Muscle layer of colon (tissue), 2 donors: ENCODE measurements around the gene SLC39A8.

Experiments used
- H3K27ac ChIP-seq: one replicate; pipeline ENCODE4 v1.7.0; 2013; ENCODE audit warnings: low read depth, mild to moderate bottlenecking, low read length, moderate library complexity
- H3K27me3 ChIP-seq, 2 donors: one replicate each; pipeline ENCODE4 v1.7.0; 2013; ENCODE audit warnings: low read length in 2 of 2, mild to moderate bottlenecking in 2 of 2; ENCODE audit not compliant: insufficient read depth in 2 of 2, control insufficient read depth in 1 of 2
- H3K36me3 ChIP-seq: one replicate; pipeline ENCODE4 v1.7.0; 2013; ENCODE audit warnings: mild to moderate bottlenecking, low read length; ENCODE audit not compliant: insufficient read depth
- H3K4me1 ChIP-seq: one replicate; pipeline ENCODE4 v1.7.0; 2013; ENCODE audit warnings: mild to moderate bottlenecking, low read length; ENCODE audit not compliant: insufficient read depth
- H3K4me3 ChIP-seq, 2 donors: one replicate each; pipeline ENCODE4 v1.7.0; 2013; ENCODE audit warnings: low read length in 2 of 2, low read depth in 1 of 2, mild to moderate bottlenecking in 1 of 2, moderate library complexity in 1 of 2
- H3K9ac ChIP-seq: one replicate; pipeline ENCODE4 v1.7.0; 2013; ENCODE audit warnings: low read length
- H3K9me3 ChIP-seq: one replicate; pipeline ENCODE4 v1.7.0; 2013; ENCODE audit warnings: mild to moderate bottlenecking, low read length
- donor health status: abdominal sarcoma.
- donor health status: Adenocarcinoma of cecum.

Gene SLC39A8

DNA sequence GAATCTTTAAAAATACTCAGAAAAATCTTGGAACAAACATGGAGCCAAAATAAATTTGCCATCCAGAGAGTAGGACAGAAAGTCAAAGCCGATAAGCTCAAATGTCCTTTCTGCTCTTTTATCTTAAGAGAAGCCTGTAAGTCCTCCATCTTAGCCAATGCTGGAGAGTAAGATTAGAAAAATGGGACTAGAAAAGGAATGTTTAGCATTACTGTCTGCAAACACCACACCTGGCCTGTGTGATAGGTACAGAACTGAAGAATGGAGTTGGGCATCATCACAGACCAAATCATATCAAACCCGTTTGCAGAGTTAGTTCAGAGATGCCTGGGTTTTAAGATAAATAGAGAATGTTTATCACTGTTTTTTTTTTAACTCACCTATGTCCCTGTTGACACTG is 10.5 kb upstream of the SLC39A8 start:
- Histone ChIP-seq H3K36me3 (no peaks in the 10 kb centered on the region), H3K27ac (no peak overlapping the region), H3K4me1 (no peaks in the 10 kb centered on the region), H3K9ac (no peak overlapping the region), H3K27me3 (no peaks in the 10 kb centered on the region), H3K9me3 (no peaks in the 10 kb centered on the region), H3K4me3 (no peak overlapping the region)

DNA sequence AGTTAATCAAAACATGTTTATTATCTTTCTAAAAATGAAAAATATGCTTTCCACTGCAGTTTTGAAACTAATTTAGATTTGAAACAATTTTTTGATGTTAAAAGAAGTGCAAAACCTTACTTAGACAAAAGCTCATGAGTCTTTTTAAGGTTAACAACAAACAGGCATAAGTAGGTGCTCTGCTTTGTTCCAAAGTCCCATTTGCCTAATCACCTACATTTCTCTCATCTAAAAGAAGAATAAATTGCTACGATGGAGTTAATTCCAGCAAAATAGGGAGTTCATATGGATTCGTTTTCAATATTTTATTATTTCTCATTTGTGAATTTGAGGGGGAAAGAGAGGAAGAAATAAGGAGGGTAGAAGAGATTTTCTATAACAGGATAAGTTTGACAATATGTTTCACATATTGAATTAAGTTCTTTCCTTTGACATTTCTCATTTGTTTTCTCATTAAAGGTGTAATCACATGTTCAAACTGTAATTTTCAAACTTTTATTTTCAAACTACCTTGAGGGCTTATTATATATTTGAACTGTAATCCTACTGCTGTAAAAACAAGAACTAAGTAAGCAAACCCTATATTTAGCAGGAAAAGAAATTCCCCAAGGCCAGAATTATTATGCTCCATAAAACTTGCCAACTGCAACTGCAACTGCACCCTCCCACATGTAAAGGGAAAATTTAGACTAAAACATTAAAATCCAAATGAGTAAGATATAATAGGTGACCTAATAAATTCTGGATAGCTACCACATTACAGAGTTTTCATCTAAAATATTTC is 9.6 kb upstream of the SLC39A8 start:
- Histone ChIP-seq H3K27me3 (no peaks in the 10 kb centered on the region), H3K27ac (no peak overlapping the region), H3K9ac (no peak overlapping the region), H3K36me3 (no peaks in the 10 kb centered on the region), H3K9me3 (no peaks in the 10 kb centered on the region), H3K4me3 (no peak overlapping the region), H3K4me1 (no peaks in the 10 kb centered on the region)

DNA sequence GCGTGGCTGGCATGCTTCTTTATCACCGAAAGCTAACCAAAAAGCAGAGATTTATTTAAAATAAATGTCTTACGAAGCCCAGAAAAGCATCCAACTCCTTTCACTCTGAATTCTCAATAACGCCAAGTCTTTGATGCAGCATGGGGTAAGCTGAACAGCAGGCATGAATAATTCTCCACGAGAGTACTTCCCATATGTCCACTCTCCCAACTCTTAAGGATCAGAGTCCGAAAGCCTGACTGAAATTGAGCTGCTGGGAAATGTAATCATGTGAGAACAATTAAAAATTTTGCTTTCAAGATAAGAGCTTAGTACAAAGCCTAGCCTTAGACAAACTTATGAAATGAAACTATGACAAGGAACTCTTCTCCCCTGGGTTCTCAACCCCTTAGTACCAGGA is 7.5 kb upstream of the SLC39A8 start:
- Histone ChIP-seq H3K36me3 (no peaks in the 10 kb centered on the region), H3K4me1 (no peaks in the 10 kb centered on the region), H3K9me3 (no peaks in the 10 kb centered on the region), H3K4me3 (no peak overlapping the region), H3K27me3 (no peaks in the 10 kb centered on the region), H3K9ac (no peak overlapping the region), H3K27ac (no peak overlapping the region)

DNA sequence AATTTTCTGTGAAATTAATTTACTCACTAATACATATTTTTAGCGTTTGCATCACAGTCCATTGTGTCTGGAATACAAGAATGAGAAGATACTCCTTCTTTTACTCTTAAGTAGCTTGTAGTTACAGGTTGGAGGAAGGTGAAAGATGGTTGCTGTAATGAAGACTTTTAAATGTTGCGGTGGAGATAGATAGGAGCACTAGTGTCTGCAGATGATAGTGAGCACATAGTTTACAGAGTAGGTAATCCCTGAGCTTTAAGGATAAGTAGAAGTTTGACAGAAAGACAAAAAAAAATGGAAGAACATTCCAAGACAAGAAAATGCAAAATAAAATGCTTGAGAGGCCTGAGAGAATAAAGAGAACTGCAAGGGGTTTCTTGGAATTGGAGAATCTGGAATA is 5.4 kb upstream of the SLC39A8 start:
- Histone ChIP-seq H3K9ac (no peak overlapping the region), H3K4me3 (no peak overlapping the region), H3K27me3 (no peaks in the 10 kb centered on the region), H3K9me3 (no peaks in the 10 kb centered on the region), H3K27ac (no peak overlapping the region), H3K36me3 (no peaks in the 10 kb centered on the region), H3K4me1 (no peaks in the 10 kb centered on the region)

DNA sequence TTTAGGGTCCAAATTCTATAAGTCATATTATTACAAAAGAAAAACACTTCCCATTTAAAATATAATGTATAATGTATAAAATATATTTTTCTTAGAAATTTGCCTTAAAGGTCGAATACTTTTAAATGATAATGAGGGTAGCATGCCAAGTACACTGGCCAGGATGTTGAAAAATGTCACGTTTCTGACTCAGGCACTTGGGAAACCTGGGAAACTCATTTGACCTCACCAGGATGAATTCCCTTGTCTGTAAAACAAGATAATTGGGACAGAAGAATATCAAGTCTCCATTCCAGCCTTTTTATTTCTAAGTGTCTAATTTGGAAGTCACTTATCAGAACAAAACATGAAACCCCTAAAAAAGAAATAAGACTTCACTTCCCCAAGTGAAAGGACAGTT is 3.4 kb upstream of the SLC39A8 start:
- H3K27ac ChIP-seq = no peak overlapping the region
- H3K4me3 ChIP-seq = no peak overlapping the region
- H3K4me1 ChIP-seq = peaks cover 6% of the 10 kb centered on the region
- H3K9ac ChIP-seq = no peak overlapping the region
- no peaks in the 10 kb centered on the region for H3K27me3 ChIP-seq
- H3K36me3 ChIP-seq = no peaks in the 10 kb centered on the region
- no peaks in the 10 kb centered on the region for H3K9me3 ChIP-seq

DNA sequence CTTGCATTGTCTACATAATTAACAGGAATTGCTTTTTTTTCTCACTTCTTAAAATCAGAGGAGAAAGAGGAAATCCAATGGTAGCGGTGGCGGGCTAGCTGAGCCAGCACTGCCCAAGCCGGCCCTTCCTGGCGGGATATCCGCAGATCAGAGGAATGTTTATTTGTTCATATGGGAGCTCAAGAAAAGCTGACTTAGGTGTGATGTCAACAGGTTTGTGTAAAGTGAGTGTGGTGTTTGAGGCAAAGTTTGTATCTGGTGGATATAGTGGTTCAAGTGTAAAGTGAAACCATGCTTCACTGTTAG is 466 bp upstream of the SLC39A8 start:
- Histone ChIP-seq H3K9ac (no peak overlapping the region), H3K27me3 (no peaks in the 10 kb centered on the region), H3K36me3 (no peaks in the 10 kb centered on the region), H3K27ac (no peak overlapping the region), H3K9me3 (no peaks in the 10 kb centered on the region), H3K4me3 (peak overlapping the region; percentile 70 to 76), H3K4me1 (peaks cover 7% of the 10 kb centered on the region)

DNA sequence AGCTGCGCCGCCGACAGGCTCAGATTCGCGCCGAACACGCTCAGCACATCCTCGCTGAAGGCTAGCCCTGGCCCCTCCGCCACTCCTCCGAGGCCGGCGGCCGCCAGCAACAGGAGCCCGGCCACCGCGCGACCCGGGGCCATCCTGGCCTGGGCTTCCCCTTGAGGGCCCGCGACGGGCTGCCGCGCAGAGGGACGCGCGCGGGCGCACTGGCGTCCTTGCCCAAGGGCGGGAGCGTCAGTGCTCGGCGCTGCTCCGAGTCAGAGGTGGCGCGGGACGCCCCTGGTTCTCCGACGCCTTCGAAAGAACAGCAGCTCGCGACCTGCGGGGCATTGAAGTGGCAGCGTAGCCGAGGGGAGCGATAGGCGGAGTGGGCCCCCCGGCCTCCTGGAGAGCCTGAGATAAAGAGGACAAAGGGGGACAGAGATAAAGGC is 745 bp downstream of the SLC39A8 start:
- no peaks in the 10 kb centered on the region for H3K27me3 ChIP-seq
- H3K4me3 ChIP-seq = peak overlapping the region; percentile 70 to 76
- H3K4me1 ChIP-seq = peaks cover 7% of the 10 kb centered on the region
- H3K9me3 ChIP-seq = no peaks in the 10 kb centered on the region
- H3K36me3 ChIP-seq = no peaks in the 10 kb centered on the region
- peak overlapping the region; percentile 54 for H3K9ac ChIP-seq
- H3K27ac ChIP-seq = peak overlapping the region; percentile 65

DNA sequence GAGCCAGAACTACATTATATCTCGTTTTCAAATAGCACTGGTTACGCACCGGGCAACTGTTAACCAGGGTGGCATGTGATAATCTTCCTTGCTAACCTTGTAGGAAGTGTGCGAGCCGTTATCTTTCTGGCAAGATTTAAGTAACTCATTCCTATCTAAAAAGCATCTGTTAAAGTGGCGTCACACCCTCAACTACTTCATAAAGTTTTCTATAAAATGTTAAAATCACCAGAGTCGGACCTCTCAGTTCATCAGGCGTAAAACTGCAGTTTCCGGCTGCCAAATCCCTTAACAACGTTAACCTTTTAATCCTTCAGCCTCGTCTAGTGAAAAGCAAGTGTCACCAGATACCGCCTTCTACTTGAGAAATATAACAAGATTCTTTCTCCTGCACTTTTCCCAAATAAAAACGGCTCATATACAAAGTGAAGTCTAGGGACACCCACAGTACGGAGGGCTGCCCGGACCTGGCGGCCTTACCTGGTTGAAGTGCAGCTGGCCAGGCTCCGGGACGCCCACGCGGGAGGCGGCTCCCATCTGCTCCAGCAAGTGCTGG is 1.2 kb downstream of the SLC39A8 start:
- Histone ChIP-seq H3K27ac (peak overlapping the region; percentile 65), H3K9me3 (no peaks in the 10 kb centered on the region), H3K36me3 (no peaks in the 10 kb centered on the region), H3K9ac (peak overlapping the region; percentile 54), H3K27me3 (no peaks in the 10 kb centered on the region), H3K4me3 (peak overlapping the region; percentile 70 to 76), H3K4me1 (peaks cover 7% of the 10 kb centered on the region)

DNA sequence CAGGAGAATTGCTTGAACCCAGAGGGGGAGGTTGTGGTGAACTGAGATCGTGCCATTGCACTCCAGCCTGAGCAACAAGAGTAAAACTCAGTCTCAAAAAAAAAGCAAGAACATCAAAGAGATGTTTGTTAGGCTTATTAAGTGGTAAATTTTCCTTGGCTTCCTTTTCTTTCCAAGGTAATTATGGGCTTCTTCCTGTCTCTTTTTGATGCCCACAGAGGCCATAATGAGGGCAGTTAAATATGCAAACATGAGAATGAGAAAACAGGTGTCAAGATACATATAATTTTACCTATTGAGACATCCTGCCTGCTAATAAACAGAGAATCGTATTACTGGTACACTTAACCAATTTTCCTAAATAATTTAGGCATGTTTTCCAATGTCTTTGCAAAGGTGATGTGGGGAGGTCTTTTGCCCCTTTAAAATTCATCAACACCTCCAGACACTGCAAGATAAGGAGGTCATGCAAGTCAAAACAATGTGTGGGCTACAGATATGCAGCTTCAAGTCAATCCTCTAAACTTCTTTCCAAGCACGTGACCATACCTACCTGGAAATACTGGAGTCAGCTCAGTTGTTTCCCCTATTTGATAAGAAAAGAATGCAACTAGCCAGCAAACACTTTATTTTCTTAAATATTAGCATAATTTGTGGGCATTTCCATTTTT is 2.7 kb downstream of the SLC39A8 start:
- Histone ChIP-seq H3K4me1 (peaks cover 7% of the 10 kb centered on the region), H3K27ac (no peak overlapping the region), H3K36me3 (no peaks in the 10 kb centered on the region), H3K4me3 (no peak overlapping the region), H3K9ac (no peak overlapping the region), H3K27me3 (no peaks in the 10 kb centered on the region), H3K9me3 (no peaks in the 10 kb centered on the region)

DNA sequence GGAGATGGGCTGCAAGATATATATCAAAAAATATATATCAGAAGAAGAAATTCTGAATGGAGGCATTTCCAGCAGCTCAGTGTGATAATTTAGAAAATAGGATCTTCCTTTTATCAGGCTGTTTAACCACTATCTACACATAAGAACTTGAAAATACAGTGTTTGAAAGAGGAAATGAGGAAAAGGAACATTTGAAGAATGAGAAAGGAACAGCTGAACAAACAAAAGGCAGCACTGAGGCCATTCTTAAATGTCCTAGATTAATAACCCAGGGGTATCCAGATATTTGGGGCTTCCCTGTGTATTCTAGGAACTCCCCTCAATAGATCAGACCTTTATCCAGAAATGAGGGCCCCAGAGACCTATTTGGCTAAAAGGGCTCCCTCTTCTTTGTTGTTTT is 4.1 kb downstream of the SLC39A8 start:
- Histone ChIP-seq H3K9ac (no peak overlapping the region), H3K4me1 (peaks cover 7% of the 10 kb centered on the region), H3K36me3 (no peaks in the 10 kb centered on the region), H3K9me3 (no peaks in the 10 kb centered on the region), H3K4me3 (no peak overlapping the region), H3K27ac (no peak overlapping the region), H3K27me3 (no peaks in the 10 kb centered on the region)

DNA sequence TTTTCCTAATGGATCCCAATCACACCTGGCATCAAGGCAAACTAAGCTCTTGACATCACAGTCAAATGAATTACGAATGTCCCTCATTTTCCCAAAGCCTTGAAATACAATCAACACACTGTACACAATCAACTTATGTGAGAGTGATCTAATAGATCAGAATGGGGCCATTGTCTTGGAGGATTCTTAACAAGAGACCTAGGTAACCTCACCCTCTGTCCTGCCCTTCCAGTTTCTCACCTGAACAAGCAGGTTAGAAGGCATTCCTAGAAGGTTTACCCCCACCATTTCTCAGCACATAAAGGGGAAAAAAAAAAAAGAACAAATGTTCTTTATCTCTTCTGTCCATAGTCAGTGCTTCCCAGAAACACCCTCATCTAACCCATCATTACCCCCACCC is 6.3 kb downstream of the SLC39A8 start:
- Histone ChIP-seq H3K36me3 (no peaks in the 10 kb centered on the region), H3K4me1 (peaks cover 4% of the 10 kb centered on the region), H3K9me3 (no peaks in the 10 kb centered on the region), H3K9ac (no peak overlapping the region), H3K27ac (no peak overlapping the region), H3K4me3 (no peak overlapping the region), H3K27me3 (no peaks in the 10 kb centered on the region)

DNA sequence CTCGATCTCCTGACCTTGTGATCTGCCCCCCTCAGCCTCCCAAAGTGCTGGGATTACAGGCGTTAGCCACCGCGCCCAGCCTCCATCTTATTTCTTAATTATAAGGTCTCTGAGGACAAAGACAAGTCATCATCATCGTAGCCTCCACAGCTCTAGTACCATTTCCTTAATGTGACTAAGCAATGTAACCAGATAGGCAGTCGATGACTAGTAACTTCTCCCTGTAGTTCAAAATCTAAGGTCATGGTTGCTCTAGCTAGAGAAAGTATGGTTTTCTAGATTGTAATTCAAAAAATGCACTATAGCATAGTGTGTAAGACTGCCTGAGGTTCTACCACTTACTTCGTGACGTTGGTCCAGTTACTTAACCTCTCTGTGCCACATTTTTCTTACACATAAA is 6.9 kb downstream of the SLC39A8 start:
- Histone ChIP-seq H3K4me3 (no peak overlapping the region), H3K36me3 (no peaks in the 10 kb centered on the region), H3K27me3 (no peaks in the 10 kb centered on the region), H3K9ac (no peak overlapping the region), H3K4me1 (no peaks in the 10 kb centered on the region), H3K9me3 (no peaks in the 10 kb centered on the region), H3K27ac (no peak overlapping the region)
